RWPE2 (cell line): ENCODE results near the gene BIRC7.

ENCODE experiments used
- ATAC-seq: fragments of 200-7000 bp; cut with Tn5 transposase; 3 replicates; pipeline ENCODE4 v1.9.1; 2021; ENCODE audit warnings: low read depth
- DNase-seq: peaks from one replicate; pipeline ENCODE4 v3.0.0-alpha.2; 2020; ENCODE audit warnings: low spot score
- H3K27ac ChIP-seq: fragments of 450-650 bp; 2 replicates; pipeline ENCODE4 v1.5.1; 2017; ENCODE audit warnings: mild to moderate bottlenecking; ENCODE audit not compliant: poor library complexity, severe bottlenecking
- H3K27me3 ChIP-seq: fragments of 250-450 bp; sonication (Bioruptor Pico); 2 replicates; pipeline ENCODE4 v1.5.1; 2021; ENCODE audit warnings: mild to moderate bottlenecking, moderate library complexity; ENCODE audit not compliant: insufficient read depth, poor library complexity, severe bottlenecking
- H3K36me3 ChIP-seq: fragments of 250-450 bp; sonication (Bioruptor Pico); 2 replicates; pipeline ENCODE4 v1.5.1; 2020; ENCODE audit warnings: low read depth, mild to moderate bottlenecking, moderate library complexity
- H3K4me1 ChIP-seq: fragments of 250-450 bp; sonication (Bioruptor Pico); 2 replicates; pipeline ENCODE4 v1.5.1; 2021; ENCODE audit warnings: mild to moderate bottlenecking, moderate library complexity; ENCODE audit not compliant: insufficient read depth, poor library complexity, severe bottlenecking
- H3K4me3 ChIP-seq: fragments of 250-450 bp; sonication (Bioruptor Pico); 2 replicates; pipeline ENCODE4 v1.5.1; 2021; ENCODE audit warnings: mild to moderate bottlenecking, moderate library complexity; ENCODE audit not compliant: severe bottlenecking
- H3K9me3 ChIP-seq: fragments of 250-450 bp; sonication (Bioruptor Pico); 2 replicates; pipeline ENCODE4 v1.5.1; 2021; ENCODE audit warnings: mild to moderate bottlenecking, moderate library complexity; ENCODE audit not compliant: severe bottlenecking
- TF ChIP-seq, protein P1 (sequence below): fragments of 450-650 bp; IDR thresholded peaks from one replicate; pipeline ENCODE4 v1.5.1; 2017; ENCODE audit warnings: mild to moderate bottlenecking, moderate library complexity; ENCODE audit not compliant: poor library complexity, severe bottlenecking

BIRC7 gene

DNA sequence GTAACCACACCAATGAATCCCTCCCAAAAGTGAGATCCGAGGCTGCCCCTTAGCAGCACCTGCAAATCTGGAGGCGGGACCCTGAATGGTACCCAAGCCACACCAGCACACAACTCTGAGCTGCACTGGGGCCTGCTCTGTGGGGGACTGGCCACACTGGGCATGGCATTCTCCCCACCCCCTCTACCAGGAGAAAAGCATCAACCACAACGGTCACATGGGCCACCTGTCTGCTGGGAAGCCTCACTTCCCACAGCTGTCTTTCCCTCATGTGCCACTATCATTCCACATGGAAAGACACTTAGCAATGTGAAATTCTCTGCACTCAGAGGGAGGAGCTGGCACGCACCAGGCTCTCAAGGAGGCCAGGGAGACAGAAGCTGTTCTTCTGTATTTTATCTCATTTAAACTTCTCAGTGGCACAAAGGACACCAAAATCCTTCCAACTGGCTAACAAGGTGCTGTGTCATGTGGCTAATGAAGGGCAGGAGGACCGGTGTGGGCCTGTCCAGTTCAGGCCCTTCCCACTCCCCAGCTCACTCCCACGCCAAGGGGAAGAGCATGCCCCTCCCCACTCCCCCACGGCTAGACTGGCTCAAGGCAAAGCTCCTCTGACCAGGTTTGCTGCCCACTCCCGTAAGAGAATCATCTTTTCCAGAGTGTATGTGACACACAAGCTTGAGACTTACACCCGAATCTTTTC lies 38.8 kb upstream of the BIRC7 start:
- peaks cover 77% of the 10 kb centered on the region for H3K36me3 ChIP-seq
- no peaks in the 10 kb centered on the region for H3K4me1 ChIP-seq
- no peak overlapping the region for H3K4me3 ChIP-seq
- DNase-seq (no peak), ATAC-seq (peak; percentile 26; the same call in 1 of the 3 replicates)
- no peaks in the 10 kb centered on the region for H3K27me3 ChIP-seq
- TF ChIP-seq, protein P1, sequence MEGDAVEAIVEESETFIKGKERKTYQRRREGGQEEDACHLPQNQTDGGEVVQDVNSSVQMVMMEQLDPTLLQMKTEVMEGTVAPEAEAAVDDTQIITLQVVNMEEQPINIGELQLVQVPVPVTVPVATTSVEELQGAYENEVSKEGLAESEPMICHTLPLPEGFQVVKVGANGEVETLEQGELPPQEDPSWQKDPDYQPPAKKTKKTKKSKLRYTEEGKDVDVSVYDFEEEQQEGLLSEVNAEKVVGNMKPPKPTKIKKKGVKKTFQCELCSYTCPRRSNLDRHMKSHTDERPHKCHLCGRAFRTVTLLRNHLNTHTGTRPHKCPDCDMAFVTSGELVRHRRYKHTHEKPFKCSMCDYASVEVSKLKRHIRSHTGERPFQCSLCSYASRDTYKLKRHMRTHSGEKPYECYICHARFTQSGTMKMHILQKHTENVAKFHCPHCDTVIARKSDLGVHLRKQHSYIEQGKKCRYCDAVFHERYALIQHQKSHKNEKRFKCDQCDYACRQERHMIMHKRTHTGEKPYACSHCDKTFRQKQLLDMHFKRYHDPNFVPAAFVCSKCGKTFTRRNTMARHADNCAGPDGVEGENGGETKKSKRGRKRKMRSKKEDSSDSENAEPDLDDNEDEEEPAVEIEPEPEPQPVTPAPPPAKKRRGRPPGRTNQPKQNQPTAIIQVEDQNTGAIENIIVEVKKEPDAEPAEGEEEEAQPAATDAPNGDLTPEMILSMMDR: no peak
- no peaks in the 10 kb centered on the region for H3K9me3 ChIP-seq
- no peak overlapping the region for H3K27ac ChIP-seq

DNA sequence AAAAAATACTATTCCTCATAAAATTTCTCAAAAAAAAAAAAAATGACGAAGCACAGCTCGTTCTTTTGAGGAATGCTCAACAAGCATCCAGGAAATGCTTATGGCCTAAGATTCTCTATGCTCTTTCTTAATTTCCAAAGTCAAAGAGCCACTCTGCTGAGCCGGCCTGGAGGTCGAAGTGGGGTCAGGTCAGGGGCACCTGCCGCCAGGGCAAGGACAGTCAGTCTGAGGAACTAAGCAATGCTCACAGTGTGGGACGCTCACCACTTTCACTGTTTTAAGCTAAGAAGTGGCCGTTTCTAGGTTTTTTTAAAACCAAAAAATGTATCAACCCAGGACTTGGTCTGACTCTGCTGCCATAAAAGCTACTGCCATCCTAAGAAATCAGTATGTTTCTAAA lies 37.1 kb upstream of the BIRC7 start:
- Histone ChIP-seq H3K9me3 (no peaks in the 10 kb centered on the region), H3K4me1 (no peaks in the 10 kb centered on the region), H3K4me3 (no peak overlapping the region), H3K27me3 (no peaks in the 10 kb centered on the region), H3K27ac (no peak overlapping the region), H3K36me3 (peaks cover 94% of the 10 kb centered on the region)
- DNase-seq (no peak), ATAC-seq (no peak)
- TF ChIP-seq, protein P1: no peak

DNA sequence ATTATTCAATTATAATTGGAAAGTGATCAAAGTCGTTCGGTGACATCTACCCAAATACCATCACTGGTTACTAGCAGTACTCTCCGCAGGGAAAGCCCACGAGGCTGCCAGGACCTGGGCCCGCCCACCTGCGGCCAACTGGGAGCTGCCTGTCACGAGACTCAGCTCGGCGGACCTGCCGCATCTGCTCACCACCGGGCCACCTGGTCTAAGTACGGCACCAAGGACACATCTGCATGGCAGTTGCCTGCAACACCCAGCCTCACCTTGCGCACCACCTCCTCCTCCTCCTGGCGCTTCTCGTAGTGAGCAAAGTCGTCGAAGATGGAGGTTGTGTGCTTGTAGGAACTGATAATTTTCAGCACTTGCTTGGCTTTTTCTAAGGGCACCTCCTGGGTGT lies 33.7 kb upstream of the BIRC7 start:
- TF ChIP-seq, protein P1: no peak
- Histone ChIP-seq H3K36me3 (peaks cover 98% of the 10 kb centered on the region), H3K27ac (no peak overlapping the region), H3K4me1 (no peaks in the 10 kb centered on the region), H3K4me3 (no peak overlapping the region), H3K27me3 (no peaks in the 10 kb centered on the region), H3K9me3 (no peaks in the 10 kb centered on the region)
- ATAC-seq (no peak), DNase-seq (peak; percentile 82)

DNA sequence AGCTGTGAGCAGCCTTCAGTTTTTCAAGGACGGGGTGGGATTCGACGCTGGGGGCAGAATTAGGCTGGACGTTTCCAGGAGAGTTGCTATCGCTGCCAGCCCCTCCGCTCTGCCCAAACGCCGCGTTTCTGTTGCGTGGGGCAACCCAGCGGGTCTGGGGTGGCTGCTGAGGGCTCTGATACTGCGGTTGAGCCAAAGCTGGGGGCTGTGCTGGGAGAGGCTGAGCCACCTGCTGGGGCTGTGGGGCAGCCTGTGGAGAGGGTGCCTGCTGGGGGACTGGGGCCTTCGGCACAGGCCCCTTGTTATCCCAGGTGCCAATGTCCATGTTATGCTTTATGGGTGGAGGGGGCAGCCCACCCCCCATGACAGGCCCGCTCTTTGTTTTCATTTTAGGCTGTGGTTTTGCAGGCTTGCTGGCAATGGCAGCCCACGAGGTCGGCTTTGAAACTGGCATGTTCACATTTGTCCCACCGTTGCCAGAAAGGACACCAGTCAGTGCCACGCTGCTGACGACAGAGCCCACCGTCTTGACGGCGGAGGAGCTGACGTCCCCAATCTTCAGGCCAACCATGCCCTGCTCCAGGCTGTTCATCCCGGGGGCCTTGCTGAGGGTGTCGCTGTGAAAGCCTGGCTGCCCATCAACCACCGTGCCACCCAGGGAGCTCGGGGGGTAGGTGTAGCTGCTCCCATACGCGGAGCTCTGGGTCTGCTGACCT lies 32.7 kb upstream of the BIRC7 start:
- peaks cover 98% of the 10 kb centered on the region for H3K36me3 ChIP-seq
- DNase-seq: peak; percentile 79
- no peak for ATAC-seq

More for the DNA sequence above, 32.7 kb upstream of the BIRC7 start:
- no peaks in the 10 kb centered on the region for H3K27me3 ChIP-seq
- H3K4me3 ChIP-seq: no peak overlapping the region
- H3K27ac ChIP-seq: no peak overlapping the region
- TF ChIP-seq, protein P1: no peak
- no peaks in the 10 kb centered on the region for H3K9me3 ChIP-seq
- H3K4me1 ChIP-seq: peaks cover 6% of the 10 kb centered on the region
